OCI-LY1 (cell line): ENCODE results near the gene SDE2.

Experiments used
- H2AFZ ChIP-seq: fragments of 200-600 bp; sonication (generic), shearing (Covaris generic); 2 replicates; pipeline ENCODE4 v1.6.0; 2014; ENCODE audit warnings: antibody characterized with exemption, mild to moderate bottlenecking, low read length
- H3F3A ChIP-seq: fragments of 200-600 bp; sonication (generic), shearing (Covaris generic); 2 replicates; pipeline ENCODE4 v1.6.0; 2014; ENCODE audit warnings: mild to moderate bottlenecking, antibody characterized with exemption, low read length, moderate library complexity; ENCODE audit not compliant: insufficient read depth
- H3K27ac ChIP-seq: fragments of 200-600 bp; sonication (generic); 2 replicates; pipeline ENCODE4 v1.5.1; 2014; ENCODE audit warnings: low read length, mixed run types, mild to moderate bottlenecking, low read depth; ENCODE audit not compliant: poor library complexity, severe bottlenecking
- H3K27me3 ChIP-seq: fragments of 200-600 bp; sonication (generic); 2 replicates; pipeline ENCODE4 v1.6.0; 2014; ENCODE audit warnings: antibody characterized with exemption, mild to moderate bottlenecking, low read length, moderate library complexity; ENCODE audit not compliant: insufficient read depth
- H3K36me3 ChIP-seq: fragments of 200-600 bp; sonication (generic); 2 replicates; pipeline ENCODE4 v1.6.1; 2014; ENCODE audit warnings: mild to moderate bottlenecking, antibody characterized with exemption, low read length, moderate library complexity, mixed read lengths; ENCODE audit not compliant: insufficient read depth
- H3K4me1 ChIP-seq: fragments of 200-600 bp; sonication (generic); 2 replicates; pipeline ENCODE4 v1.5.1; 2014; ENCODE audit warnings: mild to moderate bottlenecking, low read length, moderate library complexity; ENCODE audit not compliant: insufficient read depth, severe bottlenecking
- H3K4me2 ChIP-seq: fragments of 200-600 bp; sonication (generic), shearing (Covaris generic); 2 replicates; pipeline ENCODE4 v1.6.1; 2014; ENCODE audit warnings: low read length
- H3K4me3 ChIP-seq: fragments of 200-600 bp; sonication (generic); 2 replicates; pipeline ENCODE4 v1.5.1; 2014; ENCODE audit warnings: low read length, low read depth, mild to moderate bottlenecking, mixed read lengths; ENCODE audit not compliant: poor library complexity, severe bottlenecking
- H3K79me2 ChIP-seq: fragments of 200-600 bp; shearing (Covaris generic); 2 replicates; pipeline ENCODE4 v1.6.1; 2016; ENCODE audit warnings: mixed run types, low read length, mixed read lengths; ENCODE audit not compliant: insufficient read depth
- H3K9ac ChIP-seq: fragments of 200-600 bp; sonication (generic), shearing (Covaris generic); 2 replicates; pipeline ENCODE4 v1.6.1; 2014; ENCODE audit warnings: mild to moderate bottlenecking, low read length, mixed read lengths
- H3K9me2 ChIP-seq: fragments of 200-600 bp; sonication (generic), shearing (Covaris generic); 2 replicates; pipeline ENCODE4 v1.6.1; 2014; ENCODE audit warnings: low read depth, mild to moderate bottlenecking, low read length, mixed read lengths
- H3K9me3 ChIP-seq: fragments of 200-600 bp; shearing (Covaris generic); 2 replicates; pipeline ENCODE4 v1.6.1; 2014; ENCODE audit warnings: low read length, mixed read lengths
- H4K20me1 ChIP-seq: fragments of 200-600 bp; sonication (generic), shearing (Covaris generic); 2 replicates; pipeline ENCODE4 v1.6.0; 2016; ENCODE audit warnings: mild to moderate bottlenecking, low read length; ENCODE audit not compliant: insufficient read depth
- CTCF ChIP-seq: fragments of 200-600 bp; sonication (generic), shearing (Covaris generic); IDR thresholded peaks from 2 replicates; pipeline ENCODE4 v1.5.1; 2017; ENCODE audit warnings: mild to moderate bottlenecking, antibody characterized with exemption, low read length, moderate library complexity, mixed read lengths
- EZH2 ChIP-seq: fragments of 200-600 bp; sonication (generic), shearing (Covaris generic); IDR thresholded peaks from 2 replicates; pipeline ENCODE4 v1.8.0; 2017; ENCODE audit warnings: borderline replicate concordance, mixed run types, mild to moderate bottlenecking, antibody characterized with exemption, low read length, moderate library complexity, mixed read lengths

Gene SDE2

GRCh38 chr1:226023735-226024134 lies 24.6 kb upstream of the SDE2 start:
- Histone ChIP-seq H3K27me3 (no peaks in the 10 kb centered on the region; the same call in 1 of the 2 replicates), H2AFZ (no peak overlapping the region), H3K36me3 (no peaks in the 10 kb centered on the region), H3K79me2 (no peaks in the 10 kb centered on the region), H3K4me1 (peaks cover 6% of the 10 kb centered on the region), H3F3A (no peaks in the 10 kb centered on the region), H3K4me3 (no peak overlapping the region), H4K20me1 (no peaks in the 10 kb centered on the region), H3K27ac (no peak overlapping the region), H3K9ac (no peak overlapping the region), H3K9me2 (no peaks in the 10 kb centered on the region), H3K9me3 (no peaks in the 10 kb centered on the region), H3K4me2 (no peak overlapping the region)
- TF ChIP-seq CTCF (no peak), EZH2 (no peak)

GRCh38 chr1:226021801-226022200 lies 22.7 kb upstream of the SDE2 start:
- TF ChIP-seq CTCF (no peak), EZH2 (no peak)
- no peaks in the 10 kb centered on the region; the same call in 1 of the 2 replicates for H3K27me3 ChIP-seq

DNA sequence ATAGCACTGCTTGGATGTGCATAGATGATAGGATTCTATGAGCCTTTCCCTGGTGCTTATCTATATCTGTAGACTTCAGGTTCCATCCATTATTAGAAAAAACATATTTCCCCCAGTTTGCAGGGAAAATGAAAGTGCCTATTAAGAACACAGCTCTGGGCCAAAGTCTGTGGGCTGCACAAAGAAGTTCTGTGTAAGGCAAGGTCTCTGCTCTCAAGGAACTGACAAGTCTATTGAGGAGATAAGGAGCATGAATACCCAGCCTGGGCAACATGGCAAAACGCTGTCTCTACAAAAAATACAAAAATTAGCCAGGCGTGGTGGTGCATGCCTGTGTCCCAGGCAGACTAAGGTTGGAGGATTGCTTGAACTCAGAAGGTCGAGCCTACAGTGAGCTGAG lies 22.3 kb upstream of the SDE2 start:
- Histone ChIP-seq H3K79me2 (no peaks in the 10 kb centered on the region), H3K9ac (no peak overlapping the region), H3K4me3 (no peak overlapping the region), H2AFZ (no peak overlapping the region), H3F3A (no peaks in the 10 kb centered on the region), H3K4me2 (no peak overlapping the region), H3K27ac (no peak overlapping the region), H3K36me3 (no peaks in the 10 kb centered on the region), H3K9me2 (no peaks in the 10 kb centered on the region), H3K27me3 (no peaks in the 10 kb centered on the region; the same call in 1 of the 2 replicates), H3K9me3 (no peaks in the 10 kb centered on the region), H4K20me1 (no peaks in the 10 kb centered on the region), H3K4me1 (no peaks in the 10 kb centered on the region)
- TF ChIP-seq EZH2 = no peak
- TF ChIP-seq CTCF = no peak

More at GRCh38 chr1:226021801-226022200, 22.7 kb upstream of the SDE2 start:
- Histone ChIP-seq H3K9me2 (no peaks in the 10 kb centered on the region), H3K27ac (no peak overlapping the region), H3K4me1 (no peaks in the 10 kb centered on the region), H3K4me2 (no peak overlapping the region), H3F3A (no peaks in the 10 kb centered on the region), H3K36me3 (no peaks in the 10 kb centered on the region), H3K9ac (no peak overlapping the region), H3K4me3 (no peak overlapping the region), H4K20me1 (no peaks in the 10 kb centered on the region), H3K9me3 (no peaks in the 10 kb centered on the region), H2AFZ (no peak overlapping the region), H3K79me2 (no peaks in the 10 kb centered on the region)
